Activated T-cell treated with anti-CD3 and anti-CD28 coated beads, Interleukin-2, amount 50 U/mL, for 72 hours (primary cell): Measurements from ENCODE around the gene ANXA5. TPM values are rescaled to one million over a fixed set of nuclear protein-coding genes. Genes with fewer than 3 reads are reported as not detected.

Experiments
- ATAC-seq, 2 donors: fragments of 150-1000 bp; cut with Tn5 transposase; replicated peaks in 1 of 2; 2 replicates each; pipeline ENCODE4 v1.10.0; 2021; ENCODE audit warnings: moderate library complexity in 2 of 2, mild to moderate bottlenecking in 1 of 2
- DNase-seq, 2 donors: peaks; one replicate each; pipeline ENCODE4 v3.0.0; 2021 to 2022; ENCODE audit warnings: mixed read lengths in 1 of 2
- H3K27ac Mint-ChIP-seq: one replicate; pipeline ENCODE4 v1.8.0; 2022; ENCODE audit warnings: mild to moderate bottlenecking, moderate library complexity, mixed read lengths
- H3K27me3 Mint-ChIP-seq: one replicate; pipeline ENCODE4 v1.8.0; 2022; ENCODE audit warnings: low read depth, mixed read lengths
- H3K36me3 Mint-ChIP-seq, 2 donors: one replicate each; pipeline ENCODE4 v1.8.0; 2022; ENCODE audit warnings: mixed read lengths in 2 of 2, mild to moderate bottlenecking in 1 of 2; ENCODE audit not compliant: insufficient read depth in 2 of 2
- H3K4me1 Mint-ChIP-seq: one replicate; pipeline ENCODE4 v1.8.0; 2022; ENCODE audit warnings: low read depth, mixed read lengths
- H3K4me3 Mint-ChIP-seq, 2 donors: one replicate each; pipeline ENCODE4 v1.8.0; 2022; ENCODE audit warnings: mild to moderate bottlenecking in 2 of 2, mixed read lengths in 2 of 2, moderate library complexity in 2 of 2
- H3K9me3 Mint-ChIP-seq, 2 donors: one replicate each; pipeline ENCODE4 v1.8.0; 2022; ENCODE audit warnings: mixed read lengths in 2 of 2
- total RNA-seq, 2 donors: library from RNA; stranded (reverse); gene quantifications; one replicate each; pipeline ENCODE4 v1.2.3, GENCODE V29; 2022

Gene ANXA5
- total RNA-seq, 2 donors from 2014 or later = 64.1 to 110 TPM

- DNase-seq = no peak
- no peak for ATAC-seq
- Mint-ChIP-seq H3K4me1 (no peaks in the 10 kb centered on the region), H3K36me3 (peaks cover 0 to 4% of the 10 kb centered on the region in 2 donors), H3K27ac (no peak overlapping the region), H3K4me3 (no peak overlapping the region), H3K27me3 (no peaks in the 10 kb centered on the region), H3K9me3 (no peaks in the 10 kb centered on the region)
Observed at GRCh38 chr4:121684561-121684960, 12.2 kb downstream of the ANXA5 start.

- no peak for ATAC-seq
- Mint-ChIP-seq H3K9me3 (no peaks in the 10 kb centered on the region), H3K4me3 (no peak overlapping the region)
Observed at GRCh38 chr4:121684016-121684415, 12.8 kb downstream of the ANXA5 start.

GRCh38 chr4:121680571-121680970 lies 16.2 kb downstream of the ANXA5 start:
- ATAC-seq (no peak), DNase-seq (no peak)
- Mint-ChIP-seq H3K36me3 (peaks cover 2 to 6% of the 10 kb centered on the region in 2 donors), H3K27ac (no peak overlapping the region), H3K4me3 (no peak overlapping the region), H3K4me1 (no peaks in the 10 kb centered on the region), H3K9me3 (no peaks in the 10 kb centered on the region), H3K27me3 (no peaks in the 10 kb centered on the region)

More at GRCh38 chr4:121684016-121684415, 12.8 kb downstream of the ANXA5 start:
- Mint-ChIP-seq H3K27me3 (no peaks in the 10 kb centered on the region), H3K4me1 (no peaks in the 10 kb centered on the region), H3K36me3 (peaks cover 2 to 4% of the 10 kb centered on the region in 2 donors), H3K27ac (no peak overlapping the region)
- no peak for DNase-seq

- Mint-ChIP-seq H3K4me1 (no peaks in the 10 kb centered on the region), H3K9me3 (no peaks in the 10 kb centered on the region), H3K36me3 (peaks cover 2 to 6% of the 10 kb centered on the region in 2 donors), H3K4me3 (no peak overlapping the region), H3K27ac (no peak overlapping the region), H3K27me3 (no peaks in the 10 kb centered on the region)
- DNase-seq (no peak), ATAC-seq (no peak)
Observed at GRCh38 chr4:121679951-121680350, 16.8 kb downstream of the ANXA5 start.

- Mint-ChIP-seq H3K4me1 (no peaks in the 10 kb centered on the region), H3K4me3 (no peak overlapping the region), H3K9me3 (no peaks in the 10 kb centered on the region), H3K27ac (no peak overlapping the region), H3K27me3 (no peaks in the 10 kb centered on the region), H3K36me3 (peaks cover 2 to 6% of the 10 kb centered on the region in 2 donors)
- DNase-seq (no peak), ATAC-seq (no peak)
Observed at GRCh38 chr4:121679267-121679666, 17.5 kb downstream of the ANXA5 start.

GRCh38 chr4:121677524-121677923 lies 19.3 kb downstream of the ANXA5 start:
- no peaks in the 10 kb centered on the region for H3K27me3 Mint-ChIP-seq
- no peaks in the 10 kb centered on the region for H3K9me3 Mint-ChIP-seq
- H3K27ac Mint-ChIP-seq = no peak overlapping the region
- DNase-seq (no peak), ATAC-seq (no peak)
- H3K36me3 Mint-ChIP-seq = peaks cover 2 to 6% of the 10 kb centered on the region in 2 donors
- no peak overlapping the region for H3K4me3 Mint-ChIP-seq
- H3K4me1 Mint-ChIP-seq = no peaks in the 10 kb centered on the region

- H3K36me3 Mint-ChIP-seq = peaks cover 2 to 9% of the 10 kb centered on the region in 2 donors
- no peaks in the 10 kb centered on the region for H3K27me3 Mint-ChIP-seq
- no peaks in the 10 kb centered on the region for H3K4me1 Mint-ChIP-seq
- ATAC-seq (no peak), DNase-seq (no peak)
- H3K27ac Mint-ChIP-seq = no peak overlapping the region
- no peaks in the 10 kb centered on the region for H3K9me3 Mint-ChIP-seq
- no peak overlapping the region for H3K4me3 Mint-ChIP-seq
Observed at GRCh38 chr4:121676345-121677075, 20.3 kb downstream of the ANXA5 start.

- no peaks in the 10 kb centered on the region for H3K9me3 Mint-ChIP-seq
- H3K36me3 Mint-ChIP-seq = peaks cover 4 to 8% of the 10 kb centered on the region in 2 donors
- DNase-seq = no peak
Observed at GRCh38 chr4:121675715-121676114, 21.1 kb downstream of the ANXA5 start.

GRCh38 chr4:121674696-121675095 lies 22.1 kb downstream of the ANXA5 start:
- DNase-seq = no peak
- Mint-ChIP-seq H3K27ac (no peak overlapping the region), H3K36me3 (peaks cover 4 to 5% of the 10 kb centered on the region in 2 donors), H3K27me3 (no peaks in the 10 kb centered on the region), H3K4me3 (no peak overlapping the region), H3K4me1 (no peaks in the 10 kb centered on the region), H3K9me3 (no peaks in the 10 kb centered on the region)
- no peak for ATAC-seq

More at GRCh38 chr4:121675715-121676114, 21.1 kb downstream of the ANXA5 start:
- Mint-ChIP-seq H3K27ac (no peak overlapping the region), H3K4me1 (no peaks in the 10 kb centered on the region), H3K27me3 (no peaks in the 10 kb centered on the region), H3K4me3 (no peak overlapping the region)
- ATAC-seq = no peak

- peaks cover 3 to 5% of the 10 kb centered on the region in 2 donors for H3K36me3 Mint-ChIP-seq
- ATAC-seq (no peak), DNase-seq (no peak)
- no peaks in the 10 kb centered on the region for H3K4me1 Mint-ChIP-seq
- H3K4me3 Mint-ChIP-seq = no peak overlapping the region
- no peak overlapping the region for H3K27ac Mint-ChIP-seq
- H3K9me3 Mint-ChIP-seq = no peaks in the 10 kb centered on the region
- H3K27me3 Mint-ChIP-seq = no peaks in the 10 kb centered on the region
Observed at GRCh38 chr4:121674191-121674590, 22.6 kb downstream of the ANXA5 start.

- peak overlapping the region; percentile 42 for H3K27ac Mint-ChIP-seq
- no peaks in the 10 kb centered on the region for H3K4me1 Mint-ChIP-seq
- DNase-seq (no peak), ATAC-seq (no peak)
- peaks cover 4 to 9% of the 10 kb centered on the region in 2 donors for H3K36me3 Mint-ChIP-seq
- H3K9me3 Mint-ChIP-seq = no peaks in the 10 kb centered on the region
- no peaks in the 10 kb centered on the region for H3K27me3 Mint-ChIP-seq
- H3K4me3 Mint-ChIP-seq = no peak overlapping the region
Observed at GRCh38 chr4:121669163-121669550, 27.6 kb downstream of the ANXA5 start.

- peaks cover 4 to 9% of the 10 kb centered on the region in 2 donors for H3K36me3 Mint-ChIP-seq
- no peak overlapping the region for H3K4me3 Mint-ChIP-seq
- no peaks in the 10 kb centered on the region for H3K27me3 Mint-ChIP-seq
- DNase-seq (no peak), ATAC-seq (no peak)
- no peaks in the 10 kb centered on the region for H3K9me3 Mint-ChIP-seq
- no peaks in the 10 kb centered on the region for H3K4me1 Mint-ChIP-seq
- H3K27ac Mint-ChIP-seq = peak overlapping the region; percentile 42
Observed at GRCh38 chr4:121668368-121669162, 28.2 kb downstream of the ANXA5 start.

- Mint-ChIP-seq H3K4me1 (no peaks in the 10 kb centered on the region), H3K9me3 (no peaks in the 10 kb centered on the region), H3K4me3 (no peak overlapping the region), H3K27ac (no peak overlapping the region), H3K27me3 (no peaks in the 10 kb centered on the region), H3K36me3 (peaks cover 2 to 5% of the 10 kb centered on the region in 2 donors)
- no peak for ATAC-seq
- no peak for DNase-seq
Observed at GRCh38 chr4:121666091-121666679, 30.6 kb downstream of the ANXA5 start.
